ENCODE results near the gene AMDHD1. TPM values are rescaled to one million over a fixed set of nuclear protein-coding genes. Genes with fewer than 3 reads are reported as not detected.
A peak's percentile ranks its signal among the peaks of the same experiment; 100 is the strongest.

Gene AMDHD1
- total RNA-seq, 2 donors from 2014 or later: 0.46 to 0.71 TPM

DNA sequence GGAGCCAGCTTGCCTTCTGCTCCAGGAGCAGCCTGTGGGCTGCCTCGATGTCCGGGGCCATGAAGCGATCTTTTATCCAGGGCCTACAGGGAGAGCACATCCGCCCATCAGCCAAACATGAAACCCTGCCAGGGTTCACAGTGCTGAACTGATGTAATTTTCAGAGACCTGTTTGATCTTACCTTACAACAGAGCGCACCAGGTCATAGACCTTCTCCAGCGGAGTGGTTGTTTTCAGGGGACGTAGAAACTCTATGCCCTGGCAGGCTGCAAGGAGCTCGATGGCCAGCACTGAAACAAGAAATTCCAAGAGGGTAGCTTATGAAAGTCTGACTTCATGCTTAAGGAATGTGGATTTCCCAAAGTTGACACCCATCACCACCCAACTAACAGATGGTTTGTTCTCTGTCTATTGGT is 33.3 kb downstream of the AMDHD1 start:
- Mint-ChIP-seq H3K27me3 (ENCODE audit: insufficient read depth) (peaks cover 2% of the 10 kb centered on the region), H3K4me1 (peaks cover 13% of the 10 kb centered on the region), H3K27ac (peak overlapping the region; percentile 58), H3K4me3 (no peak overlapping the region), H3K9me3 (no peaks in the 10 kb centered on the region), H3K36me3 (ENCODE audit: low read depth) (no peaks in the 10 kb centered on the region)
- TF ChIP-seq, protein P1, sequence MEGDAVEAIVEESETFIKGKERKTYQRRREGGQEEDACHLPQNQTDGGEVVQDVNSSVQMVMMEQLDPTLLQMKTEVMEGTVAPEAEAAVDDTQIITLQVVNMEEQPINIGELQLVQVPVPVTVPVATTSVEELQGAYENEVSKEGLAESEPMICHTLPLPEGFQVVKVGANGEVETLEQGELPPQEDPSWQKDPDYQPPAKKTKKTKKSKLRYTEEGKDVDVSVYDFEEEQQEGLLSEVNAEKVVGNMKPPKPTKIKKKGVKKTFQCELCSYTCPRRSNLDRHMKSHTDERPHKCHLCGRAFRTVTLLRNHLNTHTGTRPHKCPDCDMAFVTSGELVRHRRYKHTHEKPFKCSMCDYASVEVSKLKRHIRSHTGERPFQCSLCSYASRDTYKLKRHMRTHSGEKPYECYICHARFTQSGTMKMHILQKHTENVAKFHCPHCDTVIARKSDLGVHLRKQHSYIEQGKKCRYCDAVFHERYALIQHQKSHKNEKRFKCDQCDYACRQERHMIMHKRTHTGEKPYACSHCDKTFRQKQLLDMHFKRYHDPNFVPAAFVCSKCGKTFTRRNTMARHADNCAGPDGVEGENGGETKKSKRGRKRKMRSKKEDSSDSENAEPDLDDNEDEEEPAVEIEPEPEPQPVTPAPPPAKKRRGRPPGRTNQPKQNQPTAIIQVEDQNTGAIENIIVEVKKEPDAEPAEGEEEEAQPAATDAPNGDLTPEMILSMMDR (conservative IDR thresholded peaks at IDR 0.05): no peak
- Histone ChIP-seq H3K9me3 (ENCODE audit: control insufficient read depth, low read length) (no peaks in the 10 kb centered on the region), H3K4me3 (ENCODE audit: low read length) (no peak overlapping the region), H3K4me1 (ENCODE audit: control insufficient read depth, insufficient read depth, low read length) (no peaks in the 10 kb centered on the region), H3K27me3 (ENCODE audit: control insufficient read depth, insufficient read depth, low read length, poor library complexity, severe bottlenecking) (peaks cover 4% of the 10 kb centered on the region), H3K27ac (ENCODE audit: low read depth, low read length) (no peak overlapping the region), H3K36me3 (ENCODE audit: control insufficient read depth, insufficient read depth, low read length) (no peaks in the 10 kb centered on the region), H3K9ac (ENCODE audit: extremely low read depth, low read length, poor library complexity, severe bottlenecking) (no peak overlapping the region)
- 92 to 94% methylated on average over 8 of the region's 8 CpGs for WGBS, 2 experiments (ENCODE audit: insufficient coverage in 1 of 2, insufficient read length in 1 of 2)
- no peak for DNase-seq

DNA sequence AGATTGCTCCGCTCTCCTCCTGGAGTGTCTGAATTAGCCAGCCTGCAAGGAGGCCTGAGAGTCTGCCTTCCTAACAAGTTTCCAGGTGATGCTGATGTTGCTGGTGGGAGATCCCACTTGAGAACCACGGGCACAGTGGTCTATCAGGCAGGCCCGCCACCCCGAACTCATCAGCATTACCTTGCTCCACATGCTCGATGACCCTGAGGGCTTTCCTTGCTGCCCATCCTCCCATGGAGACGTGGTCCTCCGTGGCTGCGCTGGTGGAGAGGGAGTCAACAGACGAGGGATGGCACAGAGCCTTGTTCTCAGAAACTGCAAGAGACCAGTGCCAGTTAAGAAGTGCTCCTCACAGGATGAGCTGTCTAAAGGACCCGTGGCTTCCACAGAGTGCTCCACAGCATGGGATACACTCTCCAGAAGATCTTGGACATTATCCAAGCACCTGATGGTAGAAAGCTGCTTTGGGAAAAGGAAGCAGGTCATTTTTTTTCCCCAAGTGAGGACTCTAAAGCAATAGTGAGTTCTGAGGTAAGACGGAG is 34.7 kb downstream of the AMDHD1 start:
- Mint-ChIP-seq H3K36me3 (ENCODE audit: low read depth) (no peaks in the 10 kb centered on the region), H3K4me1 (peaks cover 13% of the 10 kb centered on the region), H3K4me3 (no peak overlapping the region), H3K9me3 (no peaks in the 10 kb centered on the region), H3K27me3 (ENCODE audit: insufficient read depth) (peaks cover 2% of the 10 kb centered on the region), H3K27ac (no peak overlapping the region)
- DNase-seq: no peak
- Histone ChIP-seq H3K9me3 (ENCODE audit: control insufficient read depth, low read length) (no peaks in the 10 kb centered on the region), H3K4me3 (ENCODE audit: low read length) (no peak overlapping the region), H3K27ac (ENCODE audit: low read depth, low read length) (no peak overlapping the region), H3K36me3 (ENCODE audit: control insufficient read depth, insufficient read depth, low read length) (no peaks in the 10 kb centered on the region), H3K4me1 (ENCODE audit: control insufficient read depth, insufficient read depth, low read length) (no peaks in the 10 kb centered on the region), H3K27me3 (ENCODE audit: control insufficient read depth, insufficient read depth, low read length, poor library complexity, severe bottlenecking) (peaks cover 4% of the 10 kb centered on the region), H3K9ac (ENCODE audit: extremely low read depth, low read length, poor library complexity, severe bottlenecking) (no peak overlapping the region)
- TF ChIP-seq, protein P1 (conservative IDR thresholded peaks at IDR 0.05): no peak
- 90 to 92% methylated on average over 11 of the region's 11 CpGs for WGBS, 2 experiments (ENCODE audit: insufficient coverage in 1 of 2, insufficient read length in 1 of 2)

DNA sequence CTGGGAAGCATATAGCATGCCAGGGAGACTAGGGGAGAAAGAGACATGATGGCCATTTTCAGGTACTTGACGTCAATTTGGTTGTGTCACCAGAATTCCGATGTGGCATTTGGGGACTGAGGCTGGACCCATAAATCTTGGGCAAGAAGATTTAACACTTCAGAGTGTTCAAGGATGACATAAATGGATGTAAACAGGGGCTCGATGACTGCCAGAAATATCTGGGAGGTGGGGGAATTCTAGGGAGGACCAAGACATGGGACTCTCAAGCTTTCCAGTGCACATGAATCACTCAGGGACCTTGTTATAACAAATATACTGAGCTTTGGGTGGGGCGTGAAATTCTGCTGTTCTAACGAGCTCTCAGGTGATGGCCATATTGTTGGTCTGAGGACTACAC is 35.2 kb downstream of the AMDHD1 start:
- no peaks in the 10 kb centered on the region for H3K36me3 Mint-ChIP-seq (ENCODE audit: low read depth)
- WGBS, 2 experiments (ENCODE audit: insufficient coverage in 1 of 2, insufficient read length in 1 of 2): 81 to 94% methylated on average over 3 to 5 of the region's 5 CpGs
- Histone ChIP-seq H3K4me1 (ENCODE audit: control insufficient read depth, insufficient read depth, low read length) (no peaks in the 10 kb centered on the region), H3K27me3 (ENCODE audit: control insufficient read depth, insufficient read depth, low read length, poor library complexity, severe bottlenecking) (peaks cover 4% of the 10 kb centered on the region), H3K27ac (ENCODE audit: low read depth, low read length) (no peak overlapping the region), H3K4me3 (ENCODE audit: low read length) (no peak overlapping the region), H3K9ac (ENCODE audit: extremely low read depth, low read length, poor library complexity, severe bottlenecking) (no peak overlapping the region), H3K9me3 (ENCODE audit: control insufficient read depth, low read length) (no peaks in the 10 kb centered on the region), H3K36me3 (ENCODE audit: control insufficient read depth, insufficient read depth, low read length) (no peaks in the 10 kb centered on the region)
- no peak overlapping the region for H3K4me3 Mint-ChIP-seq
- DNase-seq: no peak
- H3K9me3 Mint-ChIP-seq: no peaks in the 10 kb centered on the region
- H3K27me3 Mint-ChIP-seq (ENCODE audit: insufficient read depth): peaks cover 2% of the 10 kb centered on the region
- TF ChIP-seq, protein P1 (conservative IDR thresholded peaks at IDR 0.05): no peak
- H3K27ac Mint-ChIP-seq: no peak overlapping the region
- peaks cover 10% of the 10 kb centered on the region for H3K4me1 Mint-ChIP-seq
